Duodenal mucosa (tissue), 2 donors: ENCODE results near the gene B4GALT1.

Experiments used
- H3K27ac ChIP-seq: one replicate; pipeline ENCODE4 v1.7.0; 2013; ENCODE audit warnings: low read depth, low read length
- H3K27me3 ChIP-seq, 2 donors: one replicate each; pipeline ENCODE4 v1.7.0; 2013; ENCODE audit warnings: low read length in 2 of 2, control low read depth in 1 of 2; ENCODE audit not compliant: insufficient read depth in 2 of 2, control insufficient read depth in 1 of 2
- H3K36me3 ChIP-seq, 2 donors: one replicate each; pipeline ENCODE4 v1.7.0; 2013; ENCODE audit warnings: low read length in 2 of 2, control low read depth in 1 of 2; ENCODE audit not compliant: insufficient read depth in 2 of 2, control insufficient read depth in 1 of 2
- H3K4me1 ChIP-seq, 2 donors: one replicate each; pipeline ENCODE4 v1.7.0; 2013; ENCODE audit warnings: low read length in 2 of 2, control low read depth in 1 of 2; ENCODE audit not compliant: insufficient read depth in 2 of 2, control insufficient read depth in 1 of 2
- H3K4me3 ChIP-seq, 2 donors: one replicate each; pipeline ENCODE4 v1.7.0; 2013; ENCODE audit warnings: low read length in 2 of 2, low read depth in 1 of 2
- H3K9ac ChIP-seq, 2 donors: one replicate each; pipeline ENCODE4 v1.7.0; 2013; ENCODE audit warnings: low read length in 2 of 2, low read depth in 1 of 2
- H3K9me3 ChIP-seq, 2 donors: one replicate each; pipeline ENCODE4 v1.7.0; 2013; ENCODE audit warnings: low read length in 2 of 2, control low read depth in 1 of 2; ENCODE audit not compliant: control insufficient read depth in 1 of 2

B4GALT1 gene

GRCh38 chr9:33124751-33125381 lies 42.3 kb downstream of the B4GALT1 start:
- Histone ChIP-seq H3K9ac (no peak overlapping the region), H3K27ac (no peak overlapping the region), H3K36me3 (peaks cover 3 to 48% of the 10 kb centered on the region in 2 donors), H3K4me3 (no peak overlapping the region), H3K27me3 (no peaks in the 10 kb centered on the region), H3K4me1 (peaks cover 12 to 14% of the 10 kb centered on the region in 2 donors), H3K9me3 (no peaks in the 10 kb centered on the region)

- Histone ChIP-seq H3K9me3 (no peaks in the 10 kb centered on the region), H3K27me3 (no peaks in the 10 kb centered on the region), H3K27ac (no peak overlapping the region), H3K9ac (no peak overlapping the region), H3K4me3 (no peak overlapping the region), H3K4me1 (peaks cover 4 to 5% of the 10 kb centered on the region in 2 donors), H3K36me3 (peaks cover 3 to 56% of the 10 kb centered on the region in 2 donors)
Observed at GRCh38 chr9:33124046-33124445, 43.1 kb downstream of the B4GALT1 start.

GRCh38 chr9:33123407-33124031 lies 43.6 kb downstream of the B4GALT1 start:
- no peak overlapping the region for H3K9ac ChIP-seq
- no peaks in the 10 kb centered on the region for H3K27me3 ChIP-seq
- H3K27ac ChIP-seq, result no peak overlapping the region
- peaks cover 0 to 5% of the 10 kb centered on the region in 2 donors for H3K4me1 ChIP-seq
- no peaks in the 10 kb centered on the region for H3K9me3 ChIP-seq
- no peak overlapping the region for H3K4me3 ChIP-seq
- H3K36me3 ChIP-seq, result peaks cover 3 to 51% of the 10 kb centered on the region in 2 donors

- Histone ChIP-seq H3K9me3 (no peaks in the 10 kb centered on the region), H3K4me3 (no peak overlapping the region), H3K27ac (no peak overlapping the region), H3K4me1 (peaks cover 3 to 4% of the 10 kb centered on the region in 2 donors), H3K36me3 (peaks cover 3 to 42% of the 10 kb centered on the region in 2 donors), H3K9ac (no peak overlapping the region), H3K27me3 (no peaks in the 10 kb centered on the region)
Observed at GRCh38 chr9:33120620-33121019, 46.5 kb downstream of the B4GALT1 start.

GRCh38 chr9:33117796-33118195 lies 49.3 kb downstream of the B4GALT1 start:
- peaks cover 15 to 52% of the 10 kb centered on the region in 2 donors for H3K36me3 ChIP-seq
- no peaks in the 10 kb centered on the region for H3K27me3 ChIP-seq
- H3K4me3 ChIP-seq, result no peak overlapping the region
- H3K4me1 ChIP-seq, result peaks cover 3 to 4% of the 10 kb centered on the region in 2 donors
- no peak overlapping the region for H3K27ac ChIP-seq
- H3K9me3 ChIP-seq, result no peaks in the 10 kb centered on the region
- no peak overlapping the region for H3K9ac ChIP-seq

- H3K9ac ChIP-seq, result no peak overlapping the region
- H3K4me3 ChIP-seq, result no peak overlapping the region
- no peaks in the 10 kb centered on the region for H3K9me3 ChIP-seq
- H3K4me1 ChIP-seq, result peaks cover 3 to 4% of the 10 kb centered on the region in 2 donors
- no peak overlapping the region for H3K27ac ChIP-seq
- no peaks in the 10 kb centered on the region for H3K27me3 ChIP-seq
- peaks cover 20 to 53% of the 10 kb centered on the region in 2 donors for H3K36me3 ChIP-seq
Observed at GRCh38 chr9:33117306-33117705, 49.8 kb downstream of the B4GALT1 start.

GRCh38 chr9:33116860-33117259 lies 50.3 kb downstream of the B4GALT1 start:
- H3K36me3 ChIP-seq, result peaks cover 23 to 55% of the 10 kb centered on the region in 2 donors
- no peaks in the 10 kb centered on the region for H3K9me3 ChIP-seq
- H3K4me3 ChIP-seq, result no peak overlapping the region
- H3K9ac ChIP-seq, result no peak overlapping the region
- H3K4me1 ChIP-seq, result peaks cover 3 to 4% of the 10 kb centered on the region in 2 donors
- no peak overlapping the region for H3K27ac ChIP-seq
- H3K27me3 ChIP-seq, result no peaks in the 10 kb centered on the region

- no peak overlapping the region for H3K4me3 ChIP-seq
- H3K27ac ChIP-seq, result no peak overlapping the region
- H3K9me3 ChIP-seq, result no peaks in the 10 kb centered on the region
- H3K27me3 ChIP-seq, result no peaks in the 10 kb centered on the region
- no peak overlapping the region for H3K9ac ChIP-seq
- peaks cover 3 to 4% of the 10 kb centered on the region in 2 donors for H3K4me1 ChIP-seq
- peaks cover 26 to 59% of the 10 kb centered on the region in 2 donors for H3K36me3 ChIP-seq
Observed at GRCh38 chr9:33114746-33115145, 52.4 kb downstream of the B4GALT1 start.

GRCh38 chr9:33113799-33114547 lies 53.2 kb downstream of the B4GALT1 start:
- Histone ChIP-seq H3K4me3 (no peak overlapping the region), H3K27ac (no peak overlapping the region), H3K9ac (no peak overlapping the region), H3K36me3 (peaks cover 26 to 51% of the 10 kb centered on the region in 2 donors), H3K4me1 (peaks cover 3 to 4% of the 10 kb centered on the region in 2 donors), H3K9me3 (no peaks in the 10 kb centered on the region), H3K27me3 (no peaks in the 10 kb centered on the region)

GRCh38 chr9:33112094-33112493 lies 55.0 kb downstream of the B4GALT1 start:
- Histone ChIP-seq H3K4me1 (peaks cover under 1 to 3% of the 10 kb centered on the region in 2 donors), H3K27ac (no peak overlapping the region), H3K36me3 (peaks cover 26 to 51% of the 10 kb centered on the region in 2 donors), H3K9ac (no peak overlapping the region), H3K27me3 (no peaks in the 10 kb centered on the region), H3K9me3 (no peaks in the 10 kb centered on the region), H3K4me3 (no peak overlapping the region)
